ENCODE measurements around the gene TNFAIP8L3.
"Not testable (repeated sequence)": the region's sequence is repeated elsewhere in the genome, so short reads cannot be mapped to it uniquely, and the experiment has no call there.

TNFAIP8L3 gene

GRCh38 chr15:51094606-51095569 is at the start of gene TNFAIP8L3:
Gene TNFAIP8L3 (minus strand): TSS chr15:51094906. CDS start chr15:51094595, 311 bp downstream.
- no peak for DNase-seq

DNA sequence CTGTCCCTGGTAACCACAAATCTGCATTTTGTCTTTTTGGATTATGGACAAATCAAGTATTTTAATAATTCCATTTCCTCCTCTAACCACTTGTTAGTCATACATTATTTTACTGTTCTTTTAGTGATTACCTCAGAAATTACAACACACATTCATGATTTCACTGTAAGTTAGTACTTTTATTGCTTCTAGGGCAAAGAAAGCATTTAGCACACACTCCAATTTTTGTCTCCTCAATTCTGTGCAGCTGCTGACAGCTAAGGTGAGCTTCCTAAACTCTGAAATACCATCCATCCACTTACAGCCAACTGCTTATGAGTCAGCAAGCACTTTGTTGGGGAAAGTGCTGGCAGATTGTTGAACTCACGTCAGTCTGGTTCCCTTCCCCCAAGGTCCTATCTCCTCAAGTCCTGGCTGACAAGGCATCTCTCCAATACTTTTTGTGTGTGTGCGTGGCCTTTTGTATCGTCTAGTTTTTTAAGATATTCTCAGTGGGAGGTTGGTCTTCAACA is 49.4 kb upstream of the TNFAIP8L3 start:
- no peak for DNase-seq

DNA sequence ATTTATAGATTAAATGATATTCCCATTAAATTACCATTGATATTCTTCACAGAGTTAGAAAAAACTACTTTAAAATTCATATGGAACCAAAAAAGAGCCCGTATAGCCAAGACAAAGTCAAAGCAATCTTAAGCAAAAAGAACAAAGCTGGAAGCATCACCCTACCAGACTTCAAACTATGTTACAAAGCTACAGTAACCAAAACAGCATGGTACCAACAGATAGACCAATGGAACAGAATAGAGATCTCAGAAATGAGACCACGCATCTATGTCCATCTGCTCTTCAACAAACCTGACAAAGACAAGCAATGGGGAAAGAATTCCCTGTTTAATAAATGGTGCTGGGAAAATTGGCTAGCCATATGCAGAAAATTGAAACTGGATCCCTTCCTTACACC is 45.6 kb upstream of the TNFAIP8L3 start:
- not testable (repeated sequence) for DNase-seq

DNA sequence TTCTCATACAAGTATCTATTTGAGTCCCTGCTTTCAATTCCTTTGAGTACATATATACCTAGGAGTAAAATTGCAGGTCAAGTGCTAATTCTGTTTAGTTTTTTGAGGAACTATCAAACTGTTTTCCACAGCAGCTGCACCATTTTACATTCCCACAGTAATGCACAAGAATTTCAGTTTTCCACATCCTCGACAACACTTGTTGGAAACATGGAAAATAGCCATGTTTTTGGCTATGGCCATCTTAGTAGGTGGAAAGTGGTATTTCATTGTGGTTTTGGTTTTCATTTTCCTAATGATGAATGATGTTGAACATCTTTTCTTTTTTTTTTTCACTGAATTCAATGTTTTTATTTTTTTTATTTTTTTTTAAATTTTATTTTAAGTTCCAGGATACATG is 44.4 kb upstream of the TNFAIP8L3 start:
- no peak for DNase-seq

DNA sequence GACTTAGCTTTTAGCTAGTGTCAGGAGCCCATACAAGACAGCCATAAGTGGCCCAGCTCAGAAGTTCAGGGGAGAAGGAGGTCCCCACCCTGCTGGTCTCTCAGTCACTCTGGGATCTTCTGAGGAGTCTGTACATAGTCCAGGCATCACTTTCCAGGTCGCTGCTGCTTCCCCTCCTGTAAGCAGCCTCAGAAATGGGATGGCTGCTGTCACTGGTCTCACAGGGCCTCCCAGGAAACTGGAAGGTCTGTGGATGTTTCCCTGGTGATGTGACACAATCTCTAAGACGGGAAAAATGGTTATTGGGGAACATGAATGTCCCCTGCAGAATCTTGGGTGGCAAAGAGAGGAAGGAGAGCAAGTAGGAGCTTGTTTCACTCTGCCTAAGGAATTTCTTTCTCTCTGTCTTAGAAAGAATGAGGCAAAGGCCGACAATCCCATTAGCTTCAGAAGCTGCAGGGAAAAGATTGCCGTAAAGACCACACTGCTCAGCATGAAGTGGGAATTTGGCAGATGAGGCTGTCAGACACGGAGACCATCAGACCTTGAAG is 43.2 kb upstream of the TNFAIP8L3 start:
- DNase-seq: no peak

DNA sequence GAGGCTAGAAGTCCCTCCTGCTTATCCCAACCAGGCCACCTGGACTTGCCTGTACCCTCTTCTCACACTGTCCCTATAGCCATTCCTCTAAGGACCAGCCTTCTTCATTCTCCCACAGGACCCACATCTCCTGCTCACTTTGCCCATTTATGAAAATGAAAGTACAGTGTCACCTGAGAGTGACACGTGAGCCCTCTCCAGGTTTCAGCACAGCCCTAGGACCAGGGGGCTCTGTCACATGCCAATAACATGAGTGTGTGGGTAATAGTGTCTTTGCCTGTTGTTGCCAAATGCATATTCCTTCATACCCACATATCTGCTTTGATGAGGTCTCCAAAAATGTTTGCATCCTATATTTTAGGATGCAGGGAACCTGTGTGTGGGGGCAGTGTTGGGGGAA is 42.3 kb upstream of the TNFAIP8L3 start:
- no peak for DNase-seq

GRCh38 chr15:51135276-51135675 is 40.6 kb upstream of the TNFAIP8L3 start:
- no peak for DNase-seq

DNA sequence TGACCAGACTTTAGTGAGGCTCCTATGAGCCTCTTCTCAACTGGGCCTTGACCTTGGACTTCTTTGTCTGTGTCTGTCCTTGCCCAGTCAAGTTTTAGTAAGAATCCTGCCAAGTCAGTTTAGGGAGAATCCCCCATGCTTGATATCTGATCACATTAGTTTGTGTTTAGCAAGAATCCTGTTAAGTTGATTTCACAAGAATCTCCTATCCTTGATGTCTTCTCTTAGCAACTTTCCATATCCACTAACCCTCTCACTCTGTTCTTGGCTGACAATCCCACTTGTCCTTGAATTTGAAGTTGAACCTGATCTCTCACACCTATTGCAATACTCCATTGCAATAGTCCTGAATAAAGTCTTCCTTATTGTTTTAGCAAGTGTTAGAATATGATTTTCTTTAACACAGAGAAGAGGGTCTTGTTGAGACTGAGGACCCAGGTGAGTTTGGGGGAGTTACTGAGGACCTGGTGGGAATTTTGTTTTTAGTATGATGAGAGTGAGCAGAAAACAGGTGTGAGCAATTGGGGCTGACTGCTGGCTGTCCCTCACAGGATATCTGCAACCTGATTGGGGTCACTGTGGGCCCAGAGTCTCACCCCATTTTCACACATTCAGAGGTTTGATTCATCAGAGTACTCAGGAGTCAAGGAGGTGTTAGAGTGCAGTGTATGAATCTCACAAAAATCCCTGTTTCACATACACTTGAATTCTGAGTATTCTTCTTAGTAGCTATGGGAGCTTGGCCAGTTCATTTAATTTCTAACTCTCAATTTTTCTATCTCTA is 39.9 kb upstream of the TNFAIP8L3 start:
- no peak for DNase-seq

DNA sequence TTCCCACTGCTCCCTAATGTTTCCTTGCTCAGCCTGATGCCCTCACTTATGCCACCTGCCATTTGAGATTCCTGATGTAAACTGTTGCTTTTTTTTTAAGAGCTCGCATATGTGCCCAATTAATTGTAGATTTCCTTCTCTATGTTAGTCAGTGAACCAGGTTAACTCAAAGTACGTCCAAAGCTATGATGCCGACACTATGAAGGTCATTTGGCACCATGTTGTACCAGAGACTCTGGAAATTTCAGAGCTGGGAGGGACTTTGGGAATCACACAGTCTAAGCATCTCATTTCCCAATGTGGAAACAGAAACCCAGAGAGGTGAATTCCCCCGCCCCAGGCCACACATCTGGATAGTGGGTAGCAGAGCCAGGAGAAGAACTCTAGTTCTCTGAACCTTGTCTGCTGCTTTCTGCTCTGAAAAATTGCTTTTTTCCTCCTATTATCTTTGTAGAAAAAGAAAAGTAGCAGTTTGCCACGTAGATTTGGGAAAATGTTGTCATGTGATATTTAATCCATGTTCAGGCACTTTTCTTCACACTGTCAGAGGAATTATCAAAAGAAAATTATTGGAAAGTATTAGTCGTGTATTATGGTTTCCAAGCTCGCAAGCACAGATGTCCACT is 38.5 kb upstream of the TNFAIP8L3 start:
- DNase-seq: no peak

GRCh38 chr15:51132384-51133139 is 37.9 kb upstream of the TNFAIP8L3 start:
- DNase-seq: no peak

DNA sequence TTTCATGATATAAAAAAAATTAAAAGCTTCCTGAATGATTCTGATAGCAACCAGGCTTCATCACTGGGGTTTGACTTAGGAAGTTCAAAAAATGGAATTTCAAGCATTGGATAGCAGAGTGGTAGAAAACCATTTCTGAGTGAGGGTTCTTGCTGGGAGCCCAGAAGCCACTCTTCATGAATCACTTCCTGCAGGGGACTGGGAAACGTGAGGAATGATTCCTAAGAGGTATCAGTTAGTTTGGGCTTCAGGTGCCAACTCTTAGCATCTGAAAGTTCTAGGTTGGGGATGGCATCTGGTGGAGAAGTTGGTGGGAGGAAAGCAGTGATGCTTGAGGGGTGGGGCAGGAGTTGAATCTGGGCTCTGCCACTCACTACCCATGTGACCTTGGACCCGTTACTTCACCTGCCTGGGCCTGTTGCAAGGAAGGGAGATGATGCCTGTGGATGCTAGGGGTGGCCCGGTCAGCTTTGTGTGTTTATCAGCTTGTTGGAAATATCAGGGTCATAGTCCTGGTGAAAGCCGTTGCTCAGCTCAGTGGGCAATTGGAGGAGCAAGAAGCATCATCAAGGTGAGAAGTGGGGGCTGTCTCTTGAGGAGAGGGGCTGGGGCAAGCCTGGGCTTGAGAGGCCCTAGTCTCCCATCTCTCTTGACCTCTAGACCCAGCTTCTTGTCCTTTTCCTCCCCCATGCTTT is 37.0 kb upstream of the TNFAIP8L3 start:
- DNase-seq: no peak

- DNase-seq: no peak
Measured at GRCh38 chr15:51130344-51130743, 35.6 kb upstream of the TNFAIP8L3 start.

DNA sequence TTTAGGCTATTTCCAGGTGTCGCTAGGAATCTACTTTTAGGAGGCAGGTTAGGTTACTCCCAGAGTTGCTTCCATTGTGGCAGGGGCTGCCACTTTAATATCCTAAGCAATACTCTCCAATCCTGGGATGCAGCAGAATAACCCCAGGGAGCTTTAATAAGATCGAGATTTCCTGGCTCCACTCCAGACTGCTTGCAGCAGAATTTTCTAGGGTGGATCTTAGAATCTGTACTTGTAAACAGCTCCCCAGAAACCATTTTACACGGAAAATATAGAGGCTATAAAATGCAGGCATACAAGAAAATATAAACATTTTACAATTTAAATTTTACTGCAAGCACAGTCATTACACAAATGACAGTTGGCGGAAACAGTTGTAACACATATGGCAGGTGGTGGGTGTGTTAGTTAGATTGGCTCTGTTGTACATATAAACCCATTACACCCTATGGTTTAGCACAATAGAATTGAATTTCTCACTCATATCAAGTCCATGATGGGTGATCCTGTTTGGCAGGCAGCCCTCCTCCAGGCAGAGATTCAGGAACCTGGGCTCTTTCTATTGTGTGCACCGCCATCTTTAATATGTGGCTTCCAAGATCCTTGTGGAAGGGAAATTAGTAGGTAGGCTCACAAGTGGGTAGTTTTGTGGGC is 35.0 kb upstream of the TNFAIP8L3 start:
- no peak for DNase-seq

DNA sequence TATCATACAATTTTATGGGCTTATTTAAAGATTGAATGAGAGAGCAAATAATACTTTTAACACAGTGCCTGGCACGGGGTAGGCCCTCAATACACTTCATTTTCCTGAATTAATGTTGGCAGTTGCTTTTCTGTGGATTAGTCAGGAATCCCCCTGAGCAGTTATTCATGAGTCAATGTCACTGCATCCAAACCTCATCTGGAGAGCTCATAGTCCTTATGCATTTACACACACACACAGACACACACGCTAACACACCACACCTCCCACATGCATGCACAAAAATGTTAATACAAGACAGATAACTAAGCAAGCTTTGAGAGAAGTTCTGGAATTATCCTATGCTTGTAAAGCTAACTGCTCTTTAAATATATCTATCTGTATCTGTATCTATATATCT is 34.0 kb upstream of the TNFAIP8L3 start:
- no peak for DNase-seq

DNA sequence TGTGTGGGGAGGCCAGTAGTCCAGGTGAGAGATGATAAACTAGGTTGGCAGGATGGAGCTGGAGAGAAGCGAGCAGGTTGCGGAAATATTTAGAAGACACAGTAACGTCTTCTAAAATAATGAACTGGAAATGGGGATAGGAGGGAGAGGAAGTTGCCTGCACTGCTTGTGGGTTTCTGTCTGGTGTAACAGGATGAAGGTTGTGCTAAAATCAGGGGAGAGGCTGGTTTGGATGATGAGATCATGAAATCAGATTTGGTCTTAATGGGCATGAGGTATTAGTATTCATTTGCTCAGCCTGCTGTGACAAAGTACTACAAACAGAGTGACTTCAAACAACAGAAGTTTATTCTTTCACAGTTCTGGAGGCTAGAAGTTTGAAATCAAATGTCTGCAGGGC is 32.1 kb upstream of the TNFAIP8L3 start:
- no peak for DNase-seq

DNA sequence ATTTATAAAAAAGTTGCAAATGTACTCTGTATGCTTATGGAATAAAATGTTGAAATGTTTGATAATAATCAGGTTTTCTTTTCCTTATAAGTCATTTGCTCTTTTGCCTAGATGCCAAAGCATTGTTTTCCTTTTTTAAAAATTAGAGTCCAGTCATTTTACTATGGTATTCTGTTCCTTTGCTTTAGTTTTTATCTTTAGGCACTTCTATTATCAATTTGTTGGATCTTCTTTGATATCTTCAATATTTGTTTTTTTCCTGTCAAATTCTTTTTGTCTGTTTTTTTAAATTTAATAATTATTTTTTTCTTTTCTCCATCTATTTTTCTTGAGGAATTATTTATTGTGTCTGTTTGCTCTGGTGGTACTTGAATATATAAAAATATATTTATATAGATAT is 28.3 kb upstream of the TNFAIP8L3 start:
- DNase-seq: not testable (repeated sequence)

DNA sequence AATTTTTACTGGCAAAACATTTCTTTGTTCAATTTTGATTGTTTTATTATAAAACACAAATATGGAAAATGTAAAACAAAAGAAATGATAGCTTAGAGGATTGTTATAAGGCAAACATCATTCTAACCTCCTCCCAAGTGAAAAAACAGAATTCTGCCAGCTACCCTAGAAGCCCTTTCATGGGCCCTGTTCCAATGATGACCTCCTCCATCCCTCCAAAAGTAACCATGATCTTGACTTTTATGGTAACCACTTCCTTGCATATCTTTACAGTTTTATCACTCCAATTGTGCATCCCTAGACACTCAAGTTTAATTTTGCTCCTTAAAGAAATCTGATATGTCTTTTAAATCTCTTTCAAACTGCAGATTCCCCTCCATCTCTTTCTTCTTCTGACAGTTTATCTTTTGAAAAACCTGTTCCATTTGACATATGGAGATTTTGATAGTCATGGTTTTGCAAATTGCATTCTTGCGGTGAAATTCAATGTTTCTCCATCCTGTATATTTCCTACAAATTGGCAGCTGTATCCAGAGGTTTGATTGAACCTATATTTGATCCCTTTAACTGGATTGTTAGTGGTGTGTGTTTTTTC is 27.0 kb upstream of the TNFAIP8L3 start:
- DNase-seq: no peak

GRCh38 chr15:51121118-51121517 is 26.4 kb upstream of the TNFAIP8L3 start:
- no peak for DNase-seq

DNA sequence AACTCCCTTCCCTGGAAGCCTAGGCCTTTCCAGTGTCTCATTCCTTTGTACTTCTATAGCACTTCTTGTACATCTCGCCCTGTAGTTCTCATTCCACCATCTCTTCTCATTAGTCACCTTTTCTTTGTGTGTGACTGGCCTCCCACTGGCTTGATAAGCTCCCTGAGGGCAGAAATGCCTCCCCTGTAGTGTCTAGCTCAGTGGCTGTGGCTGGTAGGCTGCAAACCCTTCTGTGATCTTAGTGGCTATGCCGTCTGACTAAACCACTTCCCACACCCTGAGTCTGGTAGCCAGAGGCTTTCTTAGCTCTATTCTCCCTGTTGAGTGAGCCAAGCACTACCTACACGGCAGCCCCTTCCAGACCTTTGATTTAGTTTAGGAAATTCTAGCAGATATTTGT is 24.4 kb upstream of the TNFAIP8L3 start:
- DNase-seq: no peak

- DNase-seq: no peak
Measured at GRCh38 chr15:51117270-51117669, 22.6 kb upstream of the TNFAIP8L3 start.

Data from activated CD4-positive, alpha-beta T cell treated with anti-CD3 and anti-CD28 coated beads for 1 hour (primary cell).